NCI-H1417 treated with DMSO at 0.1 percent for 48 hours (cell line): Measurements from ENCODE around the gene TAS1R2.

Experiments used
- DNase-seq: peaks from one replicate; lab custom pipeline; 2025; lab: John Stamatoyannopoulos, UW

The TAS1R2 gene

GRCh38 chr1:18799454-18799853 lies 60.0 kb downstream of the TAS1R2 start:
- no peak for DNase-seq

DNA sequence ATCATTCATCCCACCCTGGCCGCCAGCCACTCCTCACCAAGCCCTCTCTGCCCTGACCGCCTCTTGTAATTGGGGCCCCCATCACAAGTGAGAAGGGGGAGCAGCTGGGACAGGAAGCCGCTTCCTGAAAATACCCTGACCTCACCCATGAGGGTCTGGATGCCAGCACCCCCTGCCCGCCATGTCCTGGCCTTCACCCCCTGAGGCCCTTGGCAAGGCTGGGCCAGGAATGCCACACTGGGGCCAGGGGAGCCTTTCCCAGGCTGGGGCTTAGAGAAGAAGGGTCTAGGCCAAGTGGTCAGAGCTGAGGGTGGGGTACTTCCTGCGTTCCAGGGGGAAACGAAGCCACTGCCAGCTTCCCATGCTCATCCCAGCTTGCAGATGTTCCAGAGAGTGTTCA lies 60.5 kb downstream of the TAS1R2 start:
- no peak for DNase-seq

DNA sequence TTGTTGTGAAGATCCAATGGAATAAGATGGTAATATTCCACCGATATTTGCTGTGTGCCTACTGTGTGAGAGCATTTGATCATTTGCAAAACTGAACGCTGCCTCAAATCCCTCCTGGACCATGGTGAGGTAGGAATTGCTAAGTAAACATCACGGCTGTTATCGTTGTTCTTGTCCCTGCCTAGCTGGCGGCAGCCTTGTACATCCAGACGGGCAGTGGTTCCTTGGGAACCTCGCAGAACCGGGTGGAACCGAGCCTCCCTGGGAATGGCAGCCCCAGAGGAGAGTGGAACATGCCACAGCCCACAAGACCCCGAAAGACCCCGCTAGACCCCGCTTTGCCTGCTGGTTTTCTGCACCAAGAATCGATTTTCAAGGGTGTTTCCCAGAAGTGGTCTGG lies 60.9 kb downstream of the TAS1R2 start:
- no peak for DNase-seq

DNA sequence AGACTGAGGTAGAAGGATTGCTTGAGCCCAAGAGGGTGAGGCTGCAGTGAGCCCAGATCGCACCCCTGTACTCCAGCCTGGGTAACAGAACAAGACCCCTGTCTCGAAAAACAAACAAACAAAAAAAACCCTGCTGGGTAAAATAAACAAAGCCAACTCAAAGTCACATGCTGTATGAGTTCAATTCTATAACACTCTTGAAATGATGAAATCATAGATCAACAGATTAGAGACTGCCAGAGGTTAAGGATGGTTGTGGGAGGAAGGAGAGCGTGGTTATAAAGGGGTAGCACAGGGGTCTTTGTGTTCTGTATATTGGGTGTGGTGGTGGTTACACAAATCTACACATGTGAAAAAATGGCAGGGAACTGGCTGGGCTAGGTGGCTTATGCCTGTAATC lies 62.5 kb downstream of the TAS1R2 start:
- no peak for DNase-seq

- no peak for DNase-seq
Observed at GRCh38 chr1:18795002-18795689, 64.3 kb downstream of the TAS1R2 start.

- no peak for DNase-seq
Observed at GRCh38 chr1:18794561-18794960, 64.9 kb downstream of the TAS1R2 start.

DNA sequence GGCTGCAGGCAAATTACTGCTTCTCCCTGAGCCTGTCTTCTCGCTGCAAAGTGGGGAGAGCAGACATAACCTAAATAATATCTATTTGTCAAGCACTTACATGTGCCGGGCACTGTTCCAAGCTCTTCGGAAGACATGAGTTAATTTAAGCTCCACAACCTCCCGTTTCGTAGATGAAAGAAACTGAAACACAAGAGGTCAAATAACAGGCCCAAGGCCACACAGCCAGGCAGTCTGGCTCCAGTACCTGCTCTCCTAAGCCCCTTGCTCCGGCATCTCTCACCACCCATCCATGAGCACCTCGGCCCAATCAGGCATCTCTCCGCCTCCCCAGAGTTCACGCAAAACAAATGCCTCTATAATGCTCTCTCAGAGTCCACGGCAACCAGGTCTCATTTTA lies 65.4 kb downstream of the TAS1R2 start:
- no peak for DNase-seq

GRCh38 chr1:18793164-18793563 lies 66.3 kb downstream of the TAS1R2 start:
- no peak for DNase-seq

- no peak for DNase-seq
Observed at GRCh38 chr1:18792747-18793146, 66.7 kb downstream of the TAS1R2 start.
